HCT116 (cell line): Measurements from ENCODE around the gene IGFBPL1. TPM values are rescaled to one million over a fixed set of nuclear protein-coding genes. Genes with fewer than 3 reads are reported as not detected.

Source experiments
- ATAC-seq: fragments of 200-7000 bp; cut with Tn5 transposase; 2 replicates; pipeline ENCODE4 v1.9.1; 2020; ENCODE audit warnings: mild to moderate bottlenecking, moderate library complexity
- BruUV-seq: library from RNA; stranded (reverse); fragments of 400-500 nt; replicated peaks from 2 replicates; lab custom pipeline; 2021; lab: Mats Ljungman, UMichigan
- CTCF ChIA-PET: fragments of 300-600 bp; sonication (Branson Sonifier 250); formaldehyde crosslinking; loops from one replicate; lab custom pipeline; 2021; ENCODE audit warnings: antibody characterized with exemption; lab: Charles Lee
- POLR2A ChIA-PET: fragments of 300-600, 350-600 bp; sonication (Branson Sonifier 250); formaldehyde crosslinking; loops from one replicate; lab custom pipeline; 2021; ENCODE audit warnings: antibody characterized with exemption; lab: Charles Lee
- RAD21 ChIA-PET, 2 experiments: fragments of 300-600 bp; sonication (Branson Sonifier 250); formaldehyde crosslinking; loops; one replicate each; lab custom pipeline; 2023; ENCODE audit warnings: low total read pairs in 2 of 2; ENCODE audit not compliant: uncharacterized antibody in 2 of 2, unreplicated experiment in 2 of 2, low non-redundant PET in 1 of 2; lab: Charles Lee
- DNase-seq: peaks from one replicate; pipeline ENCODE4 v3.0.0-alpha.2; 2010; ENCODE audit warnings: low read depth, low spot score
- H2AFZ ChIP-seq: fragments of 200-600 bp; shearing (Covaris generic), sonication (generic); 2 replicates; pipeline ENCODE4 v1.6.1; 2017; ENCODE audit warnings: low read depth, mixed run types, mixed read lengths, antibody characterized with exemption, low read length; ENCODE audit not compliant: poor library complexity, severe bottlenecking
- H3K27ac ChIP-seq: 2 replicates; pipeline ENCODE4 v1.5.1; 2012; ENCODE audit warnings: low read depth, low read length
- H3K27me3 ChIP-seq: fragments of 200-600 bp; sonication (generic); 2 replicates; pipeline ENCODE4 v1.6.1; 2016; ENCODE audit warnings: mixed run types, low read length, mixed read lengths; ENCODE audit not compliant: insufficient read depth
- H3K36me3 ChIP-seq, 2 experiments: fragments of 200-500 bp in 1 of 2; fragments of 200-600 bp in 1 of 2; sonication (Bioruptor generic) in 1 of 2; sonication (generic) in 1 of 2; 2 replicates each; pipeline versions ENCODE4 v1.5.1 to v1.6.1; 2014 to 2016; ENCODE audit warnings: low read length in 2 of 2, inconsistent platforms in 1 of 2, mixed read lengths in 1 of 2, mixed run types in 1 of 2; ENCODE audit not compliant: insufficient read depth in 2 of 2, control insufficient read depth in 1 of 2
- H3K4me1 ChIP-seq, 2 experiments: fragments of 200-600 bp in 1 of 2; sonication (generic) in 1 of 2; 2 replicates each; pipeline versions ENCODE4 v1.5.1 to v1.6.1; 2012 to 2017; ENCODE audit warnings: low read length in 2 of 2, inconsistent platforms in 1 of 2, mild to moderate bottlenecking in 1 of 2, mixed read lengths in 1 of 2, mixed run types in 1 of 2, moderate library complexity in 1 of 2; ENCODE audit not compliant: insufficient read depth in 2 of 2, control insufficient read depth in 1 of 2
- H3K4me2 ChIP-seq: fragments of 200-600 bp; sonication (generic); 2 replicates; pipeline ENCODE4 v1.6.1; 2017; ENCODE audit warnings: mixed run types, low read length, mixed read lengths
- H3K4me3 ChIP-seq, 2 experiments: fragments of 200-600 bp in 1 of 2; sonication (generic) in 1 of 2; replicated peaks in 1 of 2; 2 replicates each; pipeline ENCODE4 v1.5.1; 2011 to 2016; ENCODE audit warnings: low read length in 2 of 2, control low read depth in 1 of 2, low read depth in 1 of 2, mild to moderate bottlenecking in 1 of 2, mixed read lengths in 1 of 2, mixed run types in 1 of 2
- H3K79me2 ChIP-seq: fragments of 200-600 bp; sonication (generic); 2 replicates; pipeline ENCODE4 v1.6.1; 2017; ENCODE audit warnings: mild to moderate bottlenecking, mixed run types, low read length, moderate library complexity, mixed read lengths; ENCODE audit not compliant: insufficient read depth
- H3K9ac ChIP-seq: fragments of 200-600 bp; sonication (generic); 2 replicates; pipeline ENCODE4 v1.6.1; 2016; ENCODE audit warnings: low read length, mixed read lengths
- H3K9me2 ChIP-seq: fragments of 200-600 bp; sonication (generic), shearing (Covaris generic); 2 replicates; pipeline ENCODE4 v1.6.1; 2017; ENCODE audit warnings: mixed run types, mild to moderate bottlenecking, moderate library complexity; ENCODE audit not compliant: insufficient read depth
- H3K9me3 ChIP-seq, 2 experiments: fragments of 200-500 bp in 1 of 2; fragments of 200-600 bp in 1 of 2; sonication (Bioruptor generic) in 1 of 2; sonication (generic) in 1 of 2; 2 replicates each; pipeline ENCODE4 v1.6.1; 2014 to 2017; ENCODE audit warnings: low read length in 2 of 2, mixed read lengths in 2 of 2, inconsistent platforms in 1 of 2, low read depth in 1 of 2, mild to moderate bottlenecking in 1 of 2, mixed run types in 1 of 2, moderate library complexity in 1 of 2; ENCODE audit not compliant: control insufficient read depth in 1 of 2, insufficient read depth in 1 of 2
- H4K20me1 ChIP-seq: fragments of 200-600 bp; sonication (generic), shearing (Covaris generic); 2 replicates; pipeline ENCODE4 v1.6.1; 2017; ENCODE audit warnings: mixed run types, mild to moderate bottlenecking, moderate library complexity; ENCODE audit not compliant: insufficient read depth
- ELF1 ChIP-seq: IDR thresholded peaks from 2 replicates; pipeline ENCODE4 v1.6.1; 2012; ENCODE audit warnings: low read depth, borderline replicate concordance
- POLR2AphosphoS5 ChIP-seq: IDR thresholded peaks from 2 replicates; pipeline ENCODE4 v1.6.1; 2011; ENCODE audit warnings: mild to moderate bottlenecking, low read depth, low read length, moderate library complexity
- RAD21 ChIP-seq: IDR thresholded peaks from 2 replicates; pipeline ENCODE4 v1.6.1; 2012; ENCODE audit warnings: low read depth, mild to moderate bottlenecking
- intact Hi-C: fragments of 100-400 bp; cut with micrococcal nuclease; formaldehyde crosslinking; loops from 2 replicates; pipeline ENCODE4 v1.10.0; 2022
- total RNA-seq: library from RNA; stranded (reverse); gene quantifications from one replicate; pipeline ENCODE4 v1.2.1, GENCODE V29; 2021; ENCODE audit not compliant: unreplicated experiment
- TF ChIP-seq, protein P1 (sequence below): IDR thresholded peaks from 2 replicates; pipeline ENCODE4 v1.6.1; 2011; ENCODE audit warnings: mild to moderate bottlenecking, low read length, moderate library complexity; ENCODE audit not compliant: insufficient replicate concordance; ENCODE audit errors: extremely low read depth
- TF ChIP-seq, protein P2 (sequence below), 3 experiments: fragments of 200-600 bp in 1 of 3; sonication (generic) in 1 of 3; IDR thresholded peaks in 2 of 3; conservative IDR thresholded peaks in 1 of 3; 2 replicates each; pipeline ENCODE4 v1.5.1; 2012 to 2017; ENCODE audit warnings: low read depth in 2 of 3, low read length in 2 of 3, antibody characterized with exemption in 1 of 3, borderline replicate concordance in 1 of 3, control low read depth in 1 of 3, mild to moderate bottlenecking in 1 of 3, mixed read lengths in 1 of 3, mixed run types in 1 of 3, moderate library complexity in 1 of 3; ENCODE audit not compliant: insufficient read depth in 1 of 3

IGFBPL1 gene
- total RNA-seq, 1 experiment from 2014 or later = not detected

DNA sequence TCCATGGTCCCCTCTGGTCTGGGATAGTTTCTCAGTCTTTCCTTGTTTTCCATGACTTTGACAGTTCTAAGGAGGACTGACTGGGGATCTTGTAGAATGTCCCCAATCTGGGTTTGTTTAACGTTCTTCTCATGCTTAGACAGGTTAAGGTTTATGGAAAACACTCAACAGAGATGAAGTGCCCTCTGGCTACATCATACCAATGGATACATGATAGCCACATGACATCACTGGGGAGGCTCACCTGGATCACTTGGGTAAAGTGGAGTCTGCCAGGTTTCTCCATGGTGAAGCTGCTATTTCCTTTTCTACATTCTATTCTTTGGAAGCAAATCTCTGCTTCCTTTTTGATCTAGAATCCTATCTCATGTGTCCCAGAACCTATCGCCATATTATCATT, 55.5 kb downstream of the IGFBPL1 start:
- no peaks in the 10 kb centered on the region for H3K9me3 ChIP-seq
- no peak overlapping the region for H3K27ac ChIP-seq
- POLR2A ChIA-PET = no interaction called here
- H3K4me1 ChIP-seq = no peaks in the 10 kb centered on the region
- H3K79me2 ChIP-seq = no peaks in the 10 kb centered on the region
- TF ChIP-seq POLR2AphosphoS5 (no peak), ELF1 (no peak), RAD21 (no peak)
- TF ChIP-seq, protein P1, sequence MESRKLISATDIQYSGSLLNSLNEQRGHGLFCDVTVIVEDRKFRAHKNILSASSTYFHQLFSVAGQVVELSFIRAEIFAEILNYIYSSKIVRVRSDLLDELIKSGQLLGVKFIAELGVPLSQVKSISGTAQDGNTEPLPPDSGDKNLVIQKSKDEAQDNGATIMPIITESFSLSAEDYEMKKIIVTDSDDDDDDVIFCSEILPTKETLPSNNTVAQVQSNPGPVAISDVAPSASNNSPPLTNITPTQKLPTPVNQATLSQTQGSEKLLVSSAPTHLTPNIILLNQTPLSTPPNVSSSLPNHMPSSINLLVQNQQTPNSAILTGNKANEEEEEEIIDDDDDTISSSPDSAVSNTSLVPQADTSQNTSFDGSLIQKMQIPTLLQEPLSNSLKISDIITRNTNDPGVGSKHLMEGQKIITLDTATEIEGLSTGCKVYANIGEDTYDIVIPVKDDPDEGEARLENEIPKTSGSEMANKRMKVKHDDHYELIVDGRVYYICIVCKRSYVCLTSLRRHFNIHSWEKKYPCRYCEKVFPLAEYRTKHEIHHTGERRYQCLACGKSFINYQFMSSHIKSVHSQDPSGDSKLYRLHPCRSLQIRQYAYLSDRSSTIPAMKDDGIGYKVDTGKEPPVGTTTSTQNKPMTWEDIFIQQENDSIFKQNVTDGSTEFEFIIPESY = no peak
- TF ChIP-seq, protein P2, sequence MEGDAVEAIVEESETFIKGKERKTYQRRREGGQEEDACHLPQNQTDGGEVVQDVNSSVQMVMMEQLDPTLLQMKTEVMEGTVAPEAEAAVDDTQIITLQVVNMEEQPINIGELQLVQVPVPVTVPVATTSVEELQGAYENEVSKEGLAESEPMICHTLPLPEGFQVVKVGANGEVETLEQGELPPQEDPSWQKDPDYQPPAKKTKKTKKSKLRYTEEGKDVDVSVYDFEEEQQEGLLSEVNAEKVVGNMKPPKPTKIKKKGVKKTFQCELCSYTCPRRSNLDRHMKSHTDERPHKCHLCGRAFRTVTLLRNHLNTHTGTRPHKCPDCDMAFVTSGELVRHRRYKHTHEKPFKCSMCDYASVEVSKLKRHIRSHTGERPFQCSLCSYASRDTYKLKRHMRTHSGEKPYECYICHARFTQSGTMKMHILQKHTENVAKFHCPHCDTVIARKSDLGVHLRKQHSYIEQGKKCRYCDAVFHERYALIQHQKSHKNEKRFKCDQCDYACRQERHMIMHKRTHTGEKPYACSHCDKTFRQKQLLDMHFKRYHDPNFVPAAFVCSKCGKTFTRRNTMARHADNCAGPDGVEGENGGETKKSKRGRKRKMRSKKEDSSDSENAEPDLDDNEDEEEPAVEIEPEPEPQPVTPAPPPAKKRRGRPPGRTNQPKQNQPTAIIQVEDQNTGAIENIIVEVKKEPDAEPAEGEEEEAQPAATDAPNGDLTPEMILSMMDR (IDR thresholded peaks at IDR 0.05 in 2 of 3, conservative IDR thresholded peaks at IDR 0.05 in 1 of 3; ENCODE audit: borderline replicate concordance in 1 of 3, insufficient read depth in 1 of 3, low read depth in 2 of 3, low read length in 2 of 3) = no peak
- TF ChIP-seq, all 23 proteins: peak for 0
- Histone ChIP-seq H3K27me3 (no peaks in the 10 kb centered on the region; the same call in 1 of the 2 replicates), H4K20me1 (no peaks in the 10 kb centered on the region), H3K9me2 (no peaks in the 10 kb centered on the region), H3K4me2 (no peak overlapping the region), H3K36me3 (no peaks in the 10 kb centered on the region), H3K4me3 (no peak overlapping the region), H2AFZ (no peak overlapping the region), H3K9ac (no peak overlapping the region)
- ChIA-PET RAD21 (no interaction called here), CTCF (no interaction called here)
- no TSS peak for BruUV-seq
- DNase-seq (no peak), ATAC-seq (no peak)
- intact Hi-C loops = no loop called here
